GM12878 (cell line): ENCODE results near the gene STARD13. TPM values are rescaled to one million over a fixed set of nuclear protein-coding genes. Genes with fewer than 3 reads are reported as not detected.
A peak's percentile ranks its signal among the peaks of the same experiment; 100 is the strongest.

Experiments used
- ATAC-seq: fragments of 200-7000 bp; cut with Tn5 transposase; 3 replicates; pipeline ENCODE4 v1.9.1; 2020; ENCODE audit warnings: mild to moderate bottlenecking, moderate library complexity
- BruUV-seq: library from RNA; stranded (reverse); fragments of 400-500 nt; replicated peaks from 2 replicates; lab custom pipeline; 2021; lab: Mats Ljungman, UMichigan
- CTCF ChIA-PET: fragments of 300-600 bp; sonication (Branson Sonifier 250); formaldehyde crosslinking; extraction: SDS; loops from one replicate; lab custom pipeline; 2021; ENCODE audit warnings: inconsistent platforms; lab: Yijun Ruan, JAX
- POLR2A ChIA-PET: fragments of 350-600 bp; formaldehyde crosslinking; extraction: SDS; loops from one replicate; lab custom pipeline; 2021; ENCODE audit warnings: inconsistent platforms; lab: Charles Lee
- RAD21 ChIA-PET: fragments of 300-600 bp; sonication (Branson Sonifier 250); formaldehyde crosslinking; loops from one replicate; lab custom pipeline; 2023; ENCODE audit warnings: antibody characterized with exemption; ENCODE audit not compliant: unreplicated experiment; lab: Charles Lee
- SMC1A ChIA-PET: fragments of 300-600 bp; sonication (Branson Sonifier 250); formaldehyde crosslinking; loops from one replicate; lab custom pipeline; 2023; ENCODE audit not compliant: unreplicated experiment, uncharacterized antibody; lab: Charles Lee
- DNase-seq: peaks from one replicate; pipeline ENCODE4 v3.0.0-alpha.2; 2011; ENCODE audit warnings: low read depth, low spot score
- FAIRE-seq: peaks from 3 replicates; lab custom pipeline; 2011; peaks lifted over from hg19 to GRCh38; lab: Jason Lieb, UNC
- H2AFZ ChIP-seq: 2 replicates; pipeline ENCODE4 v1.6.0; 2011; ENCODE audit warnings: low read depth, low read length, control low read depth; ENCODE audit not compliant: control insufficient read depth
- H3K27ac ChIP-seq: 2 replicates; pipeline ENCODE4 v1.5.1; 2011; ENCODE audit warnings: control low read depth; ENCODE audit not compliant: control insufficient read depth, insufficient read depth
- H3K27me3 ChIP-seq, 2 experiments: replicated peaks in 1 of 2; 2 replicates each; pipeline versions ENCODE4 v1.6.0 to v1.6.1; 2011; ENCODE audit warnings: low read length in 1 of 2; ENCODE audit not compliant: control insufficient read depth in 2 of 2, insufficient read depth in 2 of 2
- H3K36me3 ChIP-seq, 2 experiments: 2 replicates each; pipeline ENCODE4 v1.5.1; 2011; ENCODE audit warnings: low read length in 1 of 2; ENCODE audit not compliant: control insufficient read depth in 2 of 2, insufficient read depth in 2 of 2
- H3K4me1 ChIP-seq: 2 replicates; pipeline ENCODE4 v1.6.1; 2011; ENCODE audit warnings: mild to moderate bottlenecking, low read length, moderate library complexity, mixed read lengths; ENCODE audit not compliant: control insufficient read depth, insufficient read depth
- H3K4me2 ChIP-seq: 2 replicates; pipeline ENCODE4 v1.6.0; 2011; ENCODE audit warnings: control low read depth; ENCODE audit not compliant: control insufficient read depth, insufficient read depth
- H3K4me3 ChIP-seq: fragments of 200-600 bp; sonication (generic); 2 replicates; pipeline ENCODE4 v1.5.1; 2016
- H3K79me2 ChIP-seq: 2 replicates; pipeline ENCODE4 v1.6.0; 2011; ENCODE audit warnings: low read length; ENCODE audit not compliant: control insufficient read depth, insufficient read depth
- H3K9ac ChIP-seq: 2 replicates; pipeline ENCODE4 v1.8.0; 2011; ENCODE audit warnings: low read length, control low read depth, mixed read lengths; ENCODE audit not compliant: control insufficient read depth, insufficient read depth
- H3K9me3 ChIP-seq: replicated peaks from 3 replicates; pipeline ENCODE4 v1.5.1; 2011; ENCODE audit warnings: mild to moderate bottlenecking, low read length; ENCODE audit not compliant: control insufficient read depth, insufficient read depth
- H4K20me1 ChIP-seq: 2 replicates; pipeline ENCODE4 v1.6.0; 2011; ENCODE audit not compliant: control insufficient read depth, insufficient read depth
- CTCF ChIP-seq, 3 experiments: IDR thresholded peaks in 2 of 3; conservative IDR thresholded peaks in 1 of 3; 2 replicates each; pipeline ENCODE4 v1.5.1; 2011; ENCODE audit warnings: low read depth in 3 of 3, low read length in 3 of 3, mild to moderate bottlenecking in 3 of 3, control low read depth in 2 of 3, moderate library complexity in 2 of 3, inconsistent platforms in 1 of 3, mixed read lengths in 1 of 3; ENCODE audit not compliant: control insufficient read depth in 2 of 3, insufficient read depth in 1 of 3; ENCODE audit errors: extremely low read depth in 1 of 3
- ESRRA ChIP-seq: IDR thresholded peaks from 2 replicates; pipeline ENCODE4 v1.6.1; 2012; ENCODE audit warnings: mild to moderate bottlenecking, low read length, improper control_type of control experiment
- FOS ChIP-seq: IDR thresholded peaks from 3 replicates; pipeline ENCODE4 v1.6.1; 2011; ENCODE audit warnings: borderline replicate concordance; ENCODE audit not compliant: insufficient read length; ENCODE audit errors: extremely low read depth
- MAX ChIP-seq: IDR thresholded peaks from 2 replicates; pipeline ENCODE4 v1.6.1; 2012; ENCODE audit warnings: low read depth, low read length, improper control_type of control experiment
- RAD21 ChIP-seq: IDR thresholded peaks from 2 replicates; pipeline ENCODE4 v1.6.1; 2011; ENCODE audit warnings: mild to moderate bottlenecking, low read depth, low read length, moderate library complexity; ENCODE audit not compliant: insufficient read depth
- RUNX3 ChIP-seq: IDR thresholded peaks from 2 replicates; pipeline ENCODE4 v1.6.1; 2012; ENCODE audit warnings: low read length, inconsistent platforms
- WGBS: methylation state at CpG from one replicate; pipeline ENCODE4 v1.1.6; 2016; ENCODE audit warnings: low lambda C conversion rate; ENCODE audit not compliant: insufficient replicate concordance, insufficient coverage; ENCODE audit errors: missing lambda C conversion rate; 5-methylcytosine and 5-hydroxymethylcytosine counted together
- in situ Hi-C: fragments of 300-500 bp; cut with MboI; formaldehyde crosslinking; loops from 9 replicates; pipeline ENCODE4 v1.14.3; 2018; ENCODE audit warnings: mixed read lengths
- intact Hi-C: fragments of 100-400 bp; cut with micrococcal nuclease; formaldehyde crosslinking; loops from one replicate; pipeline ENCODE4 v1.14.2; 2022; ENCODE audit not compliant: unreplicated experiment
- polyA plus RNA-seq, 11 experiments: library from polyadenylated mRNA; depleted of rRNA in 4 of 11; unstranded in 6 of 11; stranded (reverse) in 5 of 11; fragments of >200 nt; fragmentation: Nextera tagmentation in 4 of 11; fragmentation: Illumina TruSeq in 1 of 11; extraction: Ambion mirVana in 4 of 11; extraction: Trizol in 1 of 11; gene quantifications; 1 replicate in 1 of 11; 2 replicates in 10 of 11; pipeline versions ENCODE4 v1.2.1 to v1.2.3, GENCODE V29; 2011 to 2016; ENCODE audit warnings: inconsistent platforms in 2 of 11, missing spikeins in 2 of 11, low read depth in 1 of 11
- total RNA-seq, 4 experiments: library from RNA; depleted of rRNA in 3 of 4; stranded (reverse); fragments of >200 nt in 3 of 4; fragmentation: Illumina TruSeq in 1 of 4; extraction: Trizol in 1 of 4; gene quantifications; 2 replicates each; pipeline versions ENCODE4 v1.2.1 to v1.2.3, GENCODE V29; 2013 to 2021

The STARD13 gene
- total and polyA plus RNA-seq, 10 of the 15 experiments (the other 5 are each of a cell fraction or from before 2014, with no cell fraction given) = 4.0 to 41.6 (median 10.1) TPM

GRCh38 chr13:33070713-33071112, 214.8 kb downstream of the STARD13 start:
- H3K4me1 ChIP-seq = no peaks in the 10 kb centered on the region
- H3K4me2 ChIP-seq = no peak overlapping the region
- ChIA-PET CTCF (interaction anchor here (1.2 to 1.9 kb wide), 5 partner anchors 37 to 472 kb away, joined by 3 to 6 read pairs (median 4); no protein-coding TSS in a partner anchor), POLR2A (no interaction called here), SMC1A (interaction anchor here (0.5 to 1.7 kb wide), 8 partner anchors 36 to 654 kb away, joined by 3 to 6 read pairs (median 4); no protein-coding TSS in a partner anchor), RAD21 (interaction anchor here (0.7 to 1.3 kb wide), 3 partner anchors 36 to 76 kb away, joined by 3 to 4 read pairs (median 3); no protein-coding TSS in a partner anchor)
- H3K79me2 ChIP-seq = no peaks in the 10 kb centered on the region
- no peak for DNase-seq
- peak; percentile 68 for ATAC-seq
- WGBS = 38% methylated on average over 2 of the region's 2 CpGs
- H3K4me3 ChIP-seq = no peak overlapping the region
- H4K20me1 ChIP-seq = no peaks in the 10 kb centered on the region
- H3K36me3 ChIP-seq = no peaks in the 10 kb centered on the region
- intact Hi-C loops = no loop called here
- H3K9me3 ChIP-seq = no peaks in the 10 kb centered on the region
- BruUV-seq = no TSS peak
- no peak overlapping the region for H3K27ac ChIP-seq
- no peak for FAIRE-seq
- in situ Hi-C loops = no loop called here
- TF ChIP-seq FOS (no peak), RUNX3 (no peak), MAX (no peak)
- H3K9ac ChIP-seq = no peak overlapping the region
- H2AFZ ChIP-seq = peak overlapping the region; percentile 14; the same call in 1 of the 2 replicates
- H3K27me3 ChIP-seq = no peaks in the 10 kb centered on the region

- CTCF ChIA-PET = interaction anchor here (0.7 to 2.0 kb wide), 9 partner anchors 38 to 474 kb away, joined by 3 to 9 read pairs (median 4); no protein-coding TSS in a partner anchor
- no peaks in the 10 kb centered on the region for H3K36me3 ChIP-seq
- no peak overlapping the region for H3K9ac ChIP-seq
- no TSS peak for BruUV-seq
- H3K4me3 ChIP-seq = no peak overlapping the region
- RAD21 ChIA-PET = interaction anchor here (0.8 to 1.3 kb wide), 2 partner anchors 38 to 83 kb away, joined by 3 read pairs; no protein-coding TSS in a partner anchor
- ATAC-seq (peak; percentile 67), FAIRE-seq (no peak), DNase-seq (no peak)
- no peak overlapping the region for H2AFZ ChIP-seq
- WGBS = 53% methylated on average over 2 of the region's 2 CpGs
- no peaks in the 10 kb centered on the region for H3K79me2 ChIP-seq
- intact Hi-C loops = loop anchor here (10.0 kb wide), 1 partner anchor 465 kb away; no protein-coding TSS in a partner anchor
- H3K9me3 ChIP-seq = no peaks in the 10 kb centered on the region
- POLR2A ChIA-PET = no interaction called here
- no peaks in the 10 kb centered on the region for H4K20me1 ChIP-seq
- TF ChIP-seq CTCF (IDR thresholded peaks at IDR 0.05 in 2 of 3, conservative IDR thresholded peaks at IDR 0.05 in 1 of 3; ENCODE audit: control insufficient read depth in 2 of 3, extremely low read depth in 1 of 3, insufficient read depth in 1 of 3, low read depth in 3 of 3, low read length in 3 of 3) (peak; percentile 10 to 37 (median 18); a peak in 3 of 6 replicates), RAD21 (peak; percentile 58), ESRRA (no peak)
- no peaks in the 10 kb centered on the region for H3K27me3 ChIP-seq
- H3K4me2 ChIP-seq = no peak overlapping the region
- H3K4me1 ChIP-seq = no peaks in the 10 kb centered on the region
- SMC1A ChIA-PET = interaction anchor here (1.3 to 1.7 kb wide), 4 partner anchors 36 to 114 kb away, joined by 3 to 6 read pairs (median 4); no protein-coding TSS in a partner anchor
- no peak overlapping the region for H3K27ac ChIP-seq
- in situ Hi-C loops = no loop called here
These were observed 216.2 kb downstream of the STARD13 start for GRCh38 chr13:33069365-33069764.
